GM12878 (cell line): Measurements from ENCODE around the gene CLDN25. TPM values are rescaled to one million over a fixed set of nuclear protein-coding genes. Genes with fewer than 3 reads are reported as not detected.

Experiments
- ATAC-seq: fragments of 200-7000 bp; cut with Tn5 transposase; 3 replicates; pipeline ENCODE4 v1.9.1; 2020; ENCODE audit warnings: mild to moderate bottlenecking, moderate library complexity
- BruUV-seq: library from RNA; stranded (reverse); fragments of 400-500 nt; replicated peaks from 2 replicates; lab custom pipeline; 2021; lab: Mats Ljungman, UMichigan
- CTCF ChIA-PET: fragments of 300-600 bp; sonication (Branson Sonifier 250); formaldehyde crosslinking; extraction: SDS; loops from one replicate; lab custom pipeline; 2021; ENCODE audit warnings: inconsistent platforms; lab: Yijun Ruan, JAX
- POLR2A ChIA-PET: fragments of 350-600 bp; formaldehyde crosslinking; extraction: SDS; loops from one replicate; lab custom pipeline; 2021; ENCODE audit warnings: inconsistent platforms; lab: Charles Lee
- RAD21 ChIA-PET: fragments of 300-600 bp; sonication (Branson Sonifier 250); formaldehyde crosslinking; loops from one replicate; lab custom pipeline; 2023; ENCODE audit warnings: antibody characterized with exemption; ENCODE audit not compliant: unreplicated experiment; lab: Charles Lee
- SMC1A ChIA-PET: fragments of 300-600 bp; sonication (Branson Sonifier 250); formaldehyde crosslinking; loops from one replicate; lab custom pipeline; 2023; ENCODE audit not compliant: unreplicated experiment, uncharacterized antibody; lab: Charles Lee
- DNase-seq: peaks from one replicate; pipeline ENCODE4 v3.0.0-alpha.2; 2011; ENCODE audit warnings: low read depth, low spot score
- FAIRE-seq: peaks from 3 replicates; lab custom pipeline; 2011; peaks lifted over from hg19 to GRCh38; lab: Jason Lieb, UNC
- H2AFZ ChIP-seq: 2 replicates; pipeline ENCODE4 v1.6.0; 2011; ENCODE audit warnings: low read depth, low read length, control low read depth; ENCODE audit not compliant: control insufficient read depth
- H3K27ac ChIP-seq: 2 replicates; pipeline ENCODE4 v1.5.1; 2011; ENCODE audit warnings: control low read depth; ENCODE audit not compliant: control insufficient read depth, insufficient read depth
- H3K27me3 ChIP-seq, 2 experiments: replicated peaks in 1 of 2; 2 replicates each; pipeline versions ENCODE4 v1.6.0 to v1.6.1; 2011; ENCODE audit warnings: low read length in 1 of 2; ENCODE audit not compliant: control insufficient read depth in 2 of 2, insufficient read depth in 2 of 2
- H3K36me3 ChIP-seq, 2 experiments: 2 replicates each; pipeline ENCODE4 v1.5.1; 2011; ENCODE audit warnings: low read length in 1 of 2; ENCODE audit not compliant: control insufficient read depth in 2 of 2, insufficient read depth in 2 of 2
- H3K4me1 ChIP-seq: 2 replicates; pipeline ENCODE4 v1.6.1; 2011; ENCODE audit warnings: mild to moderate bottlenecking, low read length, moderate library complexity, mixed read lengths; ENCODE audit not compliant: control insufficient read depth, insufficient read depth
- H3K4me2 ChIP-seq: 2 replicates; pipeline ENCODE4 v1.6.0; 2011; ENCODE audit warnings: control low read depth; ENCODE audit not compliant: control insufficient read depth, insufficient read depth
- H3K4me3 ChIP-seq: fragments of 200-600 bp; sonication (generic); 2 replicates; pipeline ENCODE4 v1.5.1; 2016
- H3K79me2 ChIP-seq: 2 replicates; pipeline ENCODE4 v1.6.0; 2011; ENCODE audit warnings: low read length; ENCODE audit not compliant: control insufficient read depth, insufficient read depth
- H3K9ac ChIP-seq: 2 replicates; pipeline ENCODE4 v1.8.0; 2011; ENCODE audit warnings: low read length, control low read depth, mixed read lengths; ENCODE audit not compliant: control insufficient read depth, insufficient read depth
- H3K9me3 ChIP-seq: replicated peaks from 3 replicates; pipeline ENCODE4 v1.5.1; 2011; ENCODE audit warnings: mild to moderate bottlenecking, low read length; ENCODE audit not compliant: control insufficient read depth, insufficient read depth
- H4K20me1 ChIP-seq: 2 replicates; pipeline ENCODE4 v1.6.0; 2011; ENCODE audit not compliant: control insufficient read depth, insufficient read depth
- CTCF ChIP-seq, 3 experiments: IDR thresholded peaks in 2 of 3; conservative IDR thresholded peaks in 1 of 3; 2 replicates each; pipeline ENCODE4 v1.5.1; 2011; ENCODE audit warnings: low read depth in 3 of 3, low read length in 3 of 3, mild to moderate bottlenecking in 3 of 3, control low read depth in 2 of 3, moderate library complexity in 2 of 3, inconsistent platforms in 1 of 3, mixed read lengths in 1 of 3; ENCODE audit not compliant: control insufficient read depth in 2 of 3, insufficient read depth in 1 of 3; ENCODE audit errors: extremely low read depth in 1 of 3
- IRF5 ChIP-seq: fragments of 450-650 bp; IDR thresholded peaks from 2 replicates; pipeline ENCODE4 v1.6.1; 2017; ENCODE audit warnings: borderline replicate concordance
- NFYB ChIP-seq: IDR thresholded peaks from 2 replicates; pipeline ENCODE4 v1.6.1; 2011; ENCODE audit warnings: low read depth, mild to moderate bottlenecking, low read length, improper control_type of control experiment, moderate library complexity; ENCODE audit not compliant: insufficient read depth
- RAD21 ChIP-seq: IDR thresholded peaks from 2 replicates; pipeline ENCODE4 v1.6.1; 2011; ENCODE audit warnings: mild to moderate bottlenecking, low read depth, low read length, moderate library complexity; ENCODE audit not compliant: insufficient read depth
- RELA ChIP-seq: fragments of 450-650 bp; IDR thresholded peaks from 2 replicates; pipeline ENCODE4 v1.8.0; 2014; ENCODE audit warnings: borderline replicate concordance; ENCODE audit not compliant: partially characterized antibody
- SMC3 ChIP-seq: IDR thresholded peaks from 2 replicates; pipeline ENCODE4 v1.6.1; 2011; ENCODE audit warnings: low read length, improper control_type of control experiment, borderline replicate concordance
- TARDBP ChIP-seq: IDR thresholded peaks from 2 replicates; pipeline ENCODE4 v1.6.1; 2016; ENCODE audit warnings: borderline replicate concordance
- USF2 ChIP-seq: IDR thresholded peaks from 2 replicates; pipeline ENCODE4 v1.6.1; 2011; ENCODE audit warnings: low read depth, low read length, improper control_type of control experiment, borderline replicate concordance
- WGBS: methylation state at CpG from one replicate; pipeline ENCODE4 v1.1.6; 2016; ENCODE audit warnings: low lambda C conversion rate; ENCODE audit not compliant: insufficient replicate concordance, insufficient coverage; ENCODE audit errors: missing lambda C conversion rate; 5-methylcytosine and 5-hydroxymethylcytosine counted together
- in situ Hi-C: fragments of 300-500 bp; cut with MboI; formaldehyde crosslinking; loops from 9 replicates; pipeline ENCODE4 v1.14.3; 2018; ENCODE audit warnings: mixed read lengths
- intact Hi-C: fragments of 100-400 bp; cut with micrococcal nuclease; formaldehyde crosslinking; loops from one replicate; pipeline ENCODE4 v1.14.2; 2022; ENCODE audit not compliant: unreplicated experiment
- polyA plus RNA-seq, 11 experiments: library from polyadenylated mRNA; depleted of rRNA in 4 of 11; unstranded in 6 of 11; stranded (reverse) in 5 of 11; fragments of >200 nt; fragmentation: Nextera tagmentation in 4 of 11; fragmentation: Illumina TruSeq in 1 of 11; extraction: Ambion mirVana in 4 of 11; extraction: Trizol in 1 of 11; gene quantifications; 1 replicate in 1 of 11; 2 replicates in 10 of 11; pipeline versions ENCODE4 v1.2.1 to v1.2.3, GENCODE V29; 2011 to 2016; ENCODE audit warnings: inconsistent platforms in 2 of 11, missing spikeins in 2 of 11, low read depth in 1 of 11
- total RNA-seq, 4 experiments: library from RNA; depleted of rRNA in 3 of 4; stranded (reverse); fragments of >200 nt in 3 of 4; fragmentation: Illumina TruSeq in 1 of 4; extraction: Trizol in 1 of 4; gene quantifications; 2 replicates each; pipeline versions ENCODE4 v1.2.1 to v1.2.3, GENCODE V29; 2013 to 2021

The CLDN25 gene
- total and polyA plus RNA-seq, 10 of the 15 experiments (the other 5 are each of a cell fraction or from before 2014, with no cell fraction given) = not detected

GRCh38 chr11:113789675-113790320, 10.2 kb downstream of the CLDN25 start (continued):
- TF ChIP-seq IRF5 (no peak), TARDBP (no peak), RELA (no peak), USF2 (no peak)

GRCh38 chr11:113796663-113797259, 17.2 kb downstream of the CLDN25 start:
- Histone ChIP-seq H3K36me3 (peaks cover 3 to 8% of the 10 kb centered on the region in 2 experiments; a peak in 3 of 4 replicates), H3K27me3 (no peaks in the 10 kb centered on the region), H4K20me1 (no peaks in the 10 kb centered on the region), H3K79me2 (no peaks in the 10 kb centered on the region), H3K4me1 (no peaks in the 10 kb centered on the region), H3K27ac (no peak overlapping the region), H3K4me3 (no peak overlapping the region), H3K9me3 (no peaks in the 10 kb centered on the region), H3K9ac (no peak overlapping the region), H2AFZ (no peak overlapping the region), H3K4me2 (no peak overlapping the region)
- no peak for TF ChIP-seq NFYB
- peak; percentile 27; the same call in 1 of the 2 replicates for TF ChIP-seq SMC3
- peak; percentile 41 for TF ChIP-seq RAD21
- peak; percentile 53 to 69 (median 57) for TF ChIP-seq CTCF (IDR thresholded peaks at IDR 0.05 in 2 of 3, conservative IDR thresholded peaks at IDR 0.05 in 1 of 3; ENCODE audit: control insufficient read depth in 2 of 3, extremely low read depth in 1 of 3, insufficient read depth in 1 of 3, low read depth in 3 of 3, low read length in 3 of 3)
- ChIA-PET POLR2A (no interaction called here), SMC1A (interaction anchor here (0.9 to 1.9 kb wide), 3 partner anchors 10 to 490 kb away, joined by 3 to 6 read pairs (median 4); partner anchors contain the start of gene ZW10), CTCF (interaction anchor here (0.7 to 2.7 kb wide), 16 partner anchors 9 to 492 kb away, joined by 3 to 28 read pairs (median 4); partner anchors contain the start of gene ZW10), RAD21 (interaction anchor here (0.7 to 1.1 kb wide), 4 partner anchors 10 to 491 kb away, joined by 3 read pairs; no protein-coding TSS in a partner anchor)
- in situ Hi-C loops = no loop called here
- BruUV-seq = no TSS peak
- intact Hi-C loops = loop anchor here (1.0 kb wide), 1 partner anchor 491 kb away; no protein-coding TSS in a partner anchor
- ATAC-seq (peak; percentile 95), DNase-seq (no peak), FAIRE-seq (no peak)
- WGBS = 65% methylated on average over 3 of the region's 3 CpGs
